ENCODE results near the gene CDC37. TPM values are rescaled to one million over a fixed set of nuclear protein-coding genes. Genes with fewer than 3 reads are reported as not detected.

Gene CDC37
- total RNA-seq, 1 donor from 2014 or later = 159 TPM

DNA sequence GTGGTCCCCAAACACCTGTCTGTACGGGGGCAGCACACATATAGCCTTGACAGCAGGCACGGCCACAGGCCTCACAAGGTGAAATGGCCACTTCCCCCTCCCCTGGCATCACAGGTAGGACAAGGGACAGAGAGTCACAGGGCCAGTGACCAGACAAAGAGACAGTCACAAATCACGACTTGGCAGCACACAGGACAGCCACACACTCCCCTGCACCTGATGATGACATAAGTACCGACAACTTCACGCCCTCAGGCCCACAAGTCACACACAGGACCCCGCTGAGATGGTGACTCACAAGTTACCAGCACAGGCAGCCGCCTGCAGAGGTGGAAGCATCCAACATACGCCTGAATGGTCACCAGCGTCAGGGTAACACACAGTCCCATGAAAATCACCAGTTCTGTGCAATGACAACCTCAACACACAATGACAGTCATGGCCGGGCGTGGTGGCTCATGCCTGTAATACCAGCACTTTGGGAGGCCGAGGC is 39.5 kb downstream of the CDC37 start:
- H3K4me3 Mint-ChIP-seq = no peak overlapping the region
- H3K4me1 Mint-ChIP-seq = no peaks in the 10 kb centered on the region
- no peak for DNase-seq (ENCODE audit: low spot score in 2 of 2, unreplicated experiment in 2 of 2)
- H3K27ac Mint-ChIP-seq = no peak overlapping the region
- no peaks in the 10 kb centered on the region for H3K9me3 Mint-ChIP-seq
- H3K27me3 Mint-ChIP-seq (ENCODE audit: low read depth) = no peaks in the 10 kb centered on the region
- TF ChIP-seq, protein P1, sequence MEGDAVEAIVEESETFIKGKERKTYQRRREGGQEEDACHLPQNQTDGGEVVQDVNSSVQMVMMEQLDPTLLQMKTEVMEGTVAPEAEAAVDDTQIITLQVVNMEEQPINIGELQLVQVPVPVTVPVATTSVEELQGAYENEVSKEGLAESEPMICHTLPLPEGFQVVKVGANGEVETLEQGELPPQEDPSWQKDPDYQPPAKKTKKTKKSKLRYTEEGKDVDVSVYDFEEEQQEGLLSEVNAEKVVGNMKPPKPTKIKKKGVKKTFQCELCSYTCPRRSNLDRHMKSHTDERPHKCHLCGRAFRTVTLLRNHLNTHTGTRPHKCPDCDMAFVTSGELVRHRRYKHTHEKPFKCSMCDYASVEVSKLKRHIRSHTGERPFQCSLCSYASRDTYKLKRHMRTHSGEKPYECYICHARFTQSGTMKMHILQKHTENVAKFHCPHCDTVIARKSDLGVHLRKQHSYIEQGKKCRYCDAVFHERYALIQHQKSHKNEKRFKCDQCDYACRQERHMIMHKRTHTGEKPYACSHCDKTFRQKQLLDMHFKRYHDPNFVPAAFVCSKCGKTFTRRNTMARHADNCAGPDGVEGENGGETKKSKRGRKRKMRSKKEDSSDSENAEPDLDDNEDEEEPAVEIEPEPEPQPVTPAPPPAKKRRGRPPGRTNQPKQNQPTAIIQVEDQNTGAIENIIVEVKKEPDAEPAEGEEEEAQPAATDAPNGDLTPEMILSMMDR (IDR thresholded peaks at IDR 0.05; ENCODE audit: unreplicated experiment) = no peak
- peaks cover 33% of the 10 kb centered on the region for H3K36me3 Mint-ChIP-seq

DNA sequence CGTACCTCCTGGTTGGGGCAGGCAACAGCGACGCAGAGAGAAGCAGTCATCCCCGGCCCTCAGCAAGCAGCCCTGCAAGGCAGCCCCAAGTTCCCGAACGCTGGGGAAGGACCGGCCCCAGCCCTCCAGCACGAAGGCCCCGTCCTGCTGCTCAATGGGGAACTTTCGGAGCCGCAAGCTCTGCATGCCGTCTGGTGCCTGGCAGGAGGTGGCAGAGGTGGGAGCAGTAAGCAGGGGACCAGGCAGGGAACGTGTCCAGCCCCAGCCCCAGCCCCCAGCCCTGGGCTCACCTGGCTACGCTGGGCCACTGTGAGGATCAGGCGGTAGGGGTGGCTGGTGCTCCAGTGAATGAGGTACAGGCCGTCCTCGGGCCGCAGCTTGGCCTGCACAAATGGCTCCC is 41.1 kb downstream of the CDC37 start:
- Mint-ChIP-seq H3K27ac (no peak overlapping the region), H3K9me3 (no peaks in the 10 kb centered on the region), H3K36me3 (peaks cover 24% of the 10 kb centered on the region), H3K4me3 (no peak overlapping the region), H3K4me1 (no peaks in the 10 kb centered on the region), H3K27me3 (ENCODE audit: low read depth) (no peaks in the 10 kb centered on the region)
- DNase-seq (ENCODE audit: low spot score in 2 of 2, unreplicated experiment in 2 of 2) = no peak
- TF ChIP-seq, protein P1 (IDR thresholded peaks at IDR 0.05; ENCODE audit: unreplicated experiment) = no peak

DNA sequence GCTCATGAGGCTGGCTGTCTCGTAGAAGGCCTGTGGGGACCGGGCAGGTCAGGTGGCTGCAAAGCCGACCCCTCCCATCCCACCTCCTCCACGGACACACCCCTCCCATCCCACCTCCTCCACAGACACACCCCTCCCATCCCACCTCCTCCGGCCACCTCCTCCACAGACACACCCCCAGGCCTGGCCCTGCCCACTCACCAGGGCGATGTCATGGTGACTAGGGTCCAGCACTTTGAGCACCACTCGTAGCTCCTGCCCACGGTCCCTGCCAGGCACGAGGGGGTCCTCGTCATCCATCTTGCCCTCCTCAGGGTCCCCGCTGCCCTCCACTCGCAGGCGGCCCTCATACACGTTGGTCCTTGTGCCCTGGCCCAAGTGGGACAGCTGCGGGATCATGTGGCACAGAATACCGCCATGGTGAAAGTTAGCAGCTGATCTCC is 41.8 kb downstream of the CDC37 start:
- H3K27me3 Mint-ChIP-seq (ENCODE audit: low read depth) = no peaks in the 10 kb centered on the region
- H3K36me3 Mint-ChIP-seq = peaks cover 20% of the 10 kb centered on the region
- H3K9me3 Mint-ChIP-seq = no peaks in the 10 kb centered on the region
- H3K27ac Mint-ChIP-seq = no peak overlapping the region
- no peak overlapping the region for H3K4me3 Mint-ChIP-seq
- no peak for DNase-seq (ENCODE audit: low spot score in 2 of 2, unreplicated experiment in 2 of 2)
- H3K4me1 Mint-ChIP-seq = no peaks in the 10 kb centered on the region
- TF ChIP-seq, protein P1 (IDR thresholded peaks at IDR 0.05; ENCODE audit: unreplicated experiment) = no peak

DNA sequence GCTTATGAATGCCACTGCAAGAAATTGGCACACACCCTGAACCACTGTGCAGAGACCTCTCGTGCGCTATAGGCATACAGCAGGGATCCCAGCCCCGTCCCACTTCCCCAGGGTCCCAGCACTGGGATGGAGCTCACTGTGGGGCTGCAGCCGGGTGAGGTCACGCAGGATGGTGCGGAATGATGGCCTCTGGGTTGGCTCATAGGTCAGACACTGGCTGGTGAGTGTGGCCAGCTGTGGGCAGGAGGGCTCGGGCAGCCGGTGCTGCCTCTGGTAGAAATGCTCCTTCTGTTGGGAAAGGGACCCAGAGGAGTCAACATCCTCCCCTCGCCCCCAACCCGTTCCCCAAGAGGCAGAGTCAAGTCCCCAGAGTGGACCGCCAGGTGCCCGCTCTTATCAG is 46.9 kb downstream of the CDC37 start:
- Mint-ChIP-seq H3K36me3 (peaks cover 29% of the 10 kb centered on the region), H3K27me3 (ENCODE audit: low read depth) (no peaks in the 10 kb centered on the region), H3K4me3 (no peak overlapping the region), H3K4me1 (peaks cover 7% of the 10 kb centered on the region), H3K9me3 (no peaks in the 10 kb centered on the region), H3K27ac (no peak overlapping the region)
- TF ChIP-seq, protein P1 (IDR thresholded peaks at IDR 0.05; ENCODE audit: unreplicated experiment) = no peak
- no peak for DNase-seq (ENCODE audit: low spot score in 2 of 2, unreplicated experiment in 2 of 2)

DNA sequence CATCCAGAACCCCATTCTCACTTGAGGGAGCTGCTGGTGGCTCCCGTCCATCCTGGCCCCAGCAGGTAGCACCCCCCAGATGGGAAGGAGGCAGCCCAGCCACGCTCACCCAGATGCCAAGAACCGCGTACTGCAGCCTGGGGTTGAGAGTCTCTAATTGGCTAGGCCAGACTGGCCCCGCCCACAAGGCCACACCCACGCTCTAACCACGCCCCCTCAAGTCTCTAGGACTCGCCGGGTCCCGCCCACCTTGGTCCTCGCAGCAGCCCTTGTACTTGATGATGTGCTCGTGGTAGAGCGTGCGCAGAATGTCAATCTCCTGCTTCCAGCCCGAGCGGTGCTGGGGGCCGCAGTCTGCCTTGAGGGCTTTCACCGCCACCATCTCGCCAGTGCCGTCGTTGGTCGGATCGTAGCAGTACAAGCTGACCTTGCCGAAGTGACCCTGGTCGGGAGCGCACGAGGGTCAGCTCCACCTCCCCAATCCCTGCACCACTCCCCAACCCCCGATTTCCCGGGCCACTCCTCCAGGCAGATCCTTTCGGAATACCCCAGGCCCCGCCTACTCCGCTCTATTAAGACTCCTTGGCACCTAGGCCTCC is 49.5 kb downstream of the CDC37 start:
- Mint-ChIP-seq H3K27me3 (ENCODE audit: low read depth) (no peaks in the 10 kb centered on the region), H3K36me3 (peaks cover 22% of the 10 kb centered on the region), H3K4me1 (peaks cover 7% of the 10 kb centered on the region), H3K4me3 (peak overlapping the region; percentile 59), H3K9me3 (no peaks in the 10 kb centered on the region), H3K27ac (no peak overlapping the region)
- TF ChIP-seq, protein P1 (IDR thresholded peaks at IDR 0.05; ENCODE audit: unreplicated experiment) = no peak
- peak; percentile 54 to 82 for DNase-seq (ENCODE audit: low spot score in 2 of 2, unreplicated experiment in 2 of 2)
